ENCODE measurements around the gene PSMD3.

DNA sequence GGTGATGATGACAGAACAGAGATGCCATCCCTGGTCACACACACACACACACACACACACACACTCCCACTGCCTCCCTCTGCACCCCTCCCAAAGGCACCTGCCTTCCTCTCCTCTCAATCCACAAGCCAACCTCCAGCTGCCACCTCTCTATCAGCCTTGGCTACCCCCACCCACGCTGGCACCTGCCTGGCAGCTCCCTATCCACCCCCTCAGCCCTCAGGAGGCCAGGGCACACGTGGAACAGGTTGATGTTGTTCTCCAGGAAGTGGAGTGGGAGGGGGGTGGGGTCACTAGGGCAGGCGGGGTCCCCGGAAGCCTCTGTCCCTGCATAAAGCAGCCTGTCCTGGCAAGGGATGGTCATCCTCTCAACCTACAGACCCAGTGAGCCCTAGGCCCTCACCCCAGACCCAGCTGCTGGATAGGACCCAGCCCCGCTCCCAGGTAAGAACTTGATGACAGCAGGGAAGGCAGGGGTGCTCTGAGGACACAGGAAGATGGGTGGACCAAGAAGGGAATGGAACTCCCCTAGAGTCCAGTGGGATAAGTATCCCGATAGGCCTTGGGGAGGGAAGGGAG is 17.9 kb upstream of the PSMD3 start, which contains the start of gene GSDMA:
- TF ChIP-seq GATA3 (IDR thresholded peaks at IDR 0.05; ENCODE audit: low read depth, low read length) (no peak), GATA2 (IDR thresholded peaks at IDR 0.05; ENCODE audit: low read depth, low read length) (no peak)

All from SH-SY5Y (cell line).